ENCODE results near the gene ELAC1.

The ELAC1 gene

DNA sequence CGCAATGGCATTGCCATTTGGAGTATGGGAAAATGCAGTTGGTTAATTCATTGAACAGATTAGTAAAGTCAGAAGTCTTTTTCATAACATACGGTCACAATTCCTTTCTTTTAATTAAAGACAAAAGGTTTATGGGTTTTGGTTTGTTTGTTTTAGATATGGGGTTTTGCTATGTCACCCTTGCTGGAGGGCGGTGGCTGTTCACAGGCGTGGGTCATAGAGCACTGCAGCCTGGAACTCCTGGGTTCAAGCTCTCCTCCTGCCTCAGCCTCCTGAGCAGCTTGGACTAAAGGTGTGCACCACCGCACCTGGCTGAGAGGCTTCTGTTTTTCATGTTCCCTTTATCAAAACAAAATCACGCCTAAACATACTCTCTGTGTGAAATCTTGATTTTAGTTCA lies 18.7 kb upstream of the ELAC1 start:
- TF ChIP-seq, protein P1, sequence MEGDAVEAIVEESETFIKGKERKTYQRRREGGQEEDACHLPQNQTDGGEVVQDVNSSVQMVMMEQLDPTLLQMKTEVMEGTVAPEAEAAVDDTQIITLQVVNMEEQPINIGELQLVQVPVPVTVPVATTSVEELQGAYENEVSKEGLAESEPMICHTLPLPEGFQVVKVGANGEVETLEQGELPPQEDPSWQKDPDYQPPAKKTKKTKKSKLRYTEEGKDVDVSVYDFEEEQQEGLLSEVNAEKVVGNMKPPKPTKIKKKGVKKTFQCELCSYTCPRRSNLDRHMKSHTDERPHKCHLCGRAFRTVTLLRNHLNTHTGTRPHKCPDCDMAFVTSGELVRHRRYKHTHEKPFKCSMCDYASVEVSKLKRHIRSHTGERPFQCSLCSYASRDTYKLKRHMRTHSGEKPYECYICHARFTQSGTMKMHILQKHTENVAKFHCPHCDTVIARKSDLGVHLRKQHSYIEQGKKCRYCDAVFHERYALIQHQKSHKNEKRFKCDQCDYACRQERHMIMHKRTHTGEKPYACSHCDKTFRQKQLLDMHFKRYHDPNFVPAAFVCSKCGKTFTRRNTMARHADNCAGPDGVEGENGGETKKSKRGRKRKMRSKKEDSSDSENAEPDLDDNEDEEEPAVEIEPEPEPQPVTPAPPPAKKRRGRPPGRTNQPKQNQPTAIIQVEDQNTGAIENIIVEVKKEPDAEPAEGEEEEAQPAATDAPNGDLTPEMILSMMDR (IDR thresholded peaks at IDR 0.05; ENCODE audit: control extremely low read depth, extremely low read depth, low read depth, missing control alignments): no peak
- CTCF ChIA-PET: interaction anchor here (1.4 to 2.2 kb wide), 2 partner anchors 8 to 19 kb away, joined by 3 to 7 read pairs; partner anchors contain the start of gene ELAC1
- DNase-seq (ENCODE audit: extremely low spot score): no peak
- POLR2A ChIA-PET: no interaction called here

DNA sequence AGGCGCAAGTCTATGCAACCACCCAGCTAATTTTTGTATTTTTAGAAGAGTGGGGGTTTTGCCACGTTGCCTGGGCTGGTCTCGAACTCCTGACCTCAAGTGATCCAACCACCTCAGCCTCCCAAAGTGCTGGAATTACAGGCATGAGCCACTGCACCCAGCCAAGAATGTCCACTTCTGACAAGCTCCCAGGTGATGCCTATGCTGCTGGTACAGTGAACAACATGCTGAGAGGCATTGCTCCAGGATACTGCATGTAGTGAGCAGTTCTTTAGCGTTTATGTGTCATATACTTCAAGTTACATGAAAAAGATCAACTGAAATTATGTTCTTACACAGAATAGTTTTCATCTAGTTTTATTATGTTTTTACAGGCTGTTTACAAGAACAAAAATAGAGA lies 17.2 kb upstream of the ELAC1 start:
- CTCF ChIA-PET: interaction anchor here (0.6 to 2.2 kb wide), 2 partner anchors 17 to 359 kb away, joined by 3 to 7 read pairs; partner anchors contain the start of gene ELAC1
- TF ChIP-seq, protein P1 (IDR thresholded peaks at IDR 0.05; ENCODE audit: control extremely low read depth, extremely low read depth, low read depth, missing control alignments): no peak
- POLR2A ChIA-PET: no interaction called here
- no peak for DNase-seq (ENCODE audit: extremely low spot score)

DNA sequence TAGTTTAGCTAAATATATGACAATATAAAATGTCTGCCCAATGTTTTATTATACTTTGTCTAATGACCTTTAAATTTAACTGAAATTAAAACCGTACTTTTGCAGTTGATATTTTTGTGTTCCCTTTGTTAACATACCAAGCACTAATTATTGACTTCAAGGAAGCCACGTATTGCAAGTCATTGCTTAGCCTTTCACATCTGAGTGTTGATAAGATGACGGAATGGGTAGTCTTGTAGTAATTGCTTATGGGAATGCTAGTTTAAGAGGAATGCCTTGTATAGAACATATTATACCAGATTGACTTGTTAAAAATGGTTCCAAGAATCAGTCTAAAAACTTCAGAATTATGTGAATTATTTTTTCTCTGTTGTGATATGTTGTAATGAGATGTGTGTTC lies 14.0 kb upstream of the ELAC1 start:
- ChIA-PET POLR2A (no interaction called here), CTCF (interaction anchor here (1.4 kb wide), 1 partner anchor 50 kb away, joined by 3 read pairs; no protein-coding TSS in a partner anchor)
- TF ChIP-seq, protein P1 (IDR thresholded peaks at IDR 0.05; ENCODE audit: control extremely low read depth, extremely low read depth, low read depth, missing control alignments): no peak
- DNase-seq (ENCODE audit: extremely low spot score): no peak

DNA sequence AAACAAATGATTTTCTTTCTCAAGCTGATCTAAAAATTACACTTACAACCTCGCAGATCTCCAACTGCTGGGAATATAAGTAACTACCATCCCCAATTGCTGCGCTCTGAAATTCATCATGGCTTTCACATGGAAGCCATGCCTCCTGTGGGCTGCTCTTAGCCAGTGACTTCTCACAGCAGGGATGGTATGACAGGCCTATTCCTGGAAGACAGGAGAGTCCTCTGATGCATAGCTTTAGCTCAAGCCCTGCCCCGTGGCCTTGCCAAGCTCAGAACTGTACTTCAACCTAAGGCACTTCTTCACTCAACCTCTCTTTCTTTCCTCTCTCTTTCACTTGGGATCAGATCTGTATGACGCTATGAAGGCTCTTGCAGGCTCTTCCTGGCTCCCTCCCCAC lies 12.6 kb upstream of the ELAC1 start:
- CTCF ChIA-PET: interaction anchor here (0.9 to 4.4 kb wide), 3 partner anchors 12 to 96 kb away, joined by 3 to 25 read pairs (median 3); partner anchors contain the start of gene ELAC1
- no peak for DNase-seq (ENCODE audit: extremely low spot score)
- TF ChIP-seq, protein P1 (IDR thresholded peaks at IDR 0.05; ENCODE audit: control extremely low read depth, extremely low read depth, low read depth, missing control alignments): no peak
- POLR2A ChIA-PET: interaction anchor here (0.6 kb wide), 1 partner anchor 14 kb away, joined by 3 read pairs; no protein-coding TSS in a partner anchor

DNA sequence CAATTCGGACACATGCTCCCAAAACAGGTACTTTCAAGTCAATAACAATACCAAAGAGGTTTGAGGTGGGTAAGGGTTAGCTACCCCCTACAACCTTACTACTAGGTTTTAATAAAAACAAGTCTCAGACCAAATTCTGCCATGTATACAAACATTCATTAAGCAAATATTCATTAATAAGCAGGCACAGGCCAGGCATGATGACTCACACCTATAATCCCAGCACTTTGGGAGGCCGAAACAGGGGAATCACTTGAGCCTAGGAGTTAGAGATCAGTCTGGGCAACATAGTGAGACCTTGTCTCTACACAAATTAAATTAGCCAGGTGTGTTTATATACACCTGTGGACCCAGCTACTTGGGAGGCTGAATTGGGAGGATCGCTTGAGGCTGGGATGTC lies 11.7 kb upstream of the ELAC1 start:
- CTCF ChIA-PET: interaction anchor here (0.9 to 4.4 kb wide), 3 partner anchors 11 to 95 kb away, joined by 3 to 25 read pairs (median 3); partner anchors contain the start of gene ELAC1
- TF ChIP-seq, protein P1 (IDR thresholded peaks at IDR 0.05; ENCODE audit: control extremely low read depth, extremely low read depth, low read depth, missing control alignments): no peak
- POLR2A ChIA-PET: interaction anchor here (0.6 kb wide), 1 partner anchor 14 kb away, joined by 3 read pairs; no protein-coding TSS in a partner anchor
- no peak for DNase-seq (ENCODE audit: extremely low spot score)

DNA sequence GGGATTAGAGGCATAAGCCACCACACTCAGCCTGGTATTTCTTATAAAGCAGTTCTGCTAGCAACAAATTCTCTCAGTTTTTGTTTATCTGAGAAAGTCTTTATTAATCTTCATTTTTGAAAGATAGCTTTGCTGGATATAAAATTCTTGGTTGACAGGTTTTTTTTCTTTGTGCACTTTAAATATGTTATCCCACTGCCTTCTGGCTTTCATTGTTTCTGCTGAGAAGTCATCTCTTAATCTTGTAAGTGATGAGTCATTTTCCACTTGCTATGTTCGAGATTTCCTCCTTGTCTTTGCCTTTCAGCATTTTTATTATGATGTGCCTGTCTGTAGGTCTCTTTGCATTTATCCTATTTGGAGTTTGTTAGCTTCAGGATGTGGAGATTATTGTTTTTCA lies 5.9 kb upstream of the ELAC1 start:
- no peak for DNase-seq (ENCODE audit: extremely low spot score)
- TF ChIP-seq, protein P1 (IDR thresholded peaks at IDR 0.05; ENCODE audit: control extremely low read depth, extremely low read depth, low read depth, missing control alignments): no peak
- CTCF ChIA-PET: no interaction called here
- POLR2A ChIA-PET: no interaction called here

Measured in GM10248 (cell line).